Measurements from ENCODE around the gene MRPL50. TPM values are rescaled to one million over a fixed set of nuclear protein-coding genes. Genes with fewer than 3 reads are reported as not detected.

Gene MRPL50
- total RNA-seq, 1 experiment from 2014 or later = 14.0 TPM

- DNase-seq = no peak
- no peaks in the 10 kb centered on the region for H3K27me3 Mint-ChIP-seq (ENCODE audit: unreplicated experiment)
- no peak overlapping the region for H3K27ac Mint-ChIP-seq (ENCODE audit: unreplicated experiment)
- no TSS peak for BruUV-seq (replicated peaks)
- intact Hi-C loops (cut with micrococcal nuclease; ENCODE audit: unreplicated experiment) = no loop called here
- no peak overlapping the region for H3K4me3 Mint-ChIP-seq (ENCODE audit: low read depth, unreplicated experiment)
- peaks cover 12% of the 10 kb centered on the region for H3K4me1 Mint-ChIP-seq (ENCODE audit: low read depth, unreplicated experiment)
- CTCF ChIA-PET = no interaction called here
- H3K9me3 Mint-ChIP-seq (ENCODE audit: low read depth, unreplicated experiment) = peaks cover 11% of the 10 kb centered on the region
- no peak for TF ChIP-seq CTCF (IDR thresholded peaks at IDR 0.05; ENCODE audit: unreplicated experiment)
- peaks cover 7% of the 10 kb centered on the region for H3K36me3 Mint-ChIP-seq (ENCODE audit: insufficient read depth, unreplicated experiment)
These were observed 20.4 kb upstream of the MRPL50 start for GRCh38 chr9:101418518-101419430.

DNA sequence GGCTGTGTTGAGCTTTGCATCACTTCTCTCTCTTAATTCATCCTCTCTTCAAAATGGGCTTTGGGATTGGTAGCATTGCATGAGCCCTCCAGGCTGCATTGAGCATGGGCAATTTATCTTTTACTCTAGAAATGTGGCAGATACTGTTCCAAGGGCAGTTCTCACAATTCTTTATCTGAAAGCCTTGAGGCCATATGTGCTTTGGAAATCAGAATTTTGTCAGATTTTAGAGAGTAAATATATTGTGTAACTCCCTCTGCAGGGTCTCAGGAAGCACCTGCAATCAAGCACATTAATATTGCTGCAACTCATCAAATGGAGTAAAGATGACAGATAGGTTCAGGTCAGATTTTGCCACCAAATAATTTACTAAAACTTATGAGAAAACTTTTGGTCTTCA is 19.6 kb upstream of the MRPL50 start:
- Mint-ChIP-seq H3K9me3 (ENCODE audit: low read depth, unreplicated experiment) (peaks cover 12% of the 10 kb centered on the region), H3K36me3 (ENCODE audit: insufficient read depth, unreplicated experiment) (peaks cover 12% of the 10 kb centered on the region), H3K27me3 (ENCODE audit: unreplicated experiment) (no peaks in the 10 kb centered on the region), H3K4me1 (ENCODE audit: low read depth, unreplicated experiment) (peaks cover 12% of the 10 kb centered on the region), H3K27ac (ENCODE audit: unreplicated experiment) (no peak overlapping the region), H3K4me3 (ENCODE audit: low read depth, unreplicated experiment) (no peak overlapping the region)
- intact Hi-C loops (cut with micrococcal nuclease; ENCODE audit: unreplicated experiment) = no loop called here
- no peak for TF ChIP-seq CTCF (IDR thresholded peaks at IDR 0.05; ENCODE audit: unreplicated experiment)
- CTCF ChIA-PET = no interaction called here
- no peak for DNase-seq
- no TSS peak for BruUV-seq (replicated peaks)

DNA sequence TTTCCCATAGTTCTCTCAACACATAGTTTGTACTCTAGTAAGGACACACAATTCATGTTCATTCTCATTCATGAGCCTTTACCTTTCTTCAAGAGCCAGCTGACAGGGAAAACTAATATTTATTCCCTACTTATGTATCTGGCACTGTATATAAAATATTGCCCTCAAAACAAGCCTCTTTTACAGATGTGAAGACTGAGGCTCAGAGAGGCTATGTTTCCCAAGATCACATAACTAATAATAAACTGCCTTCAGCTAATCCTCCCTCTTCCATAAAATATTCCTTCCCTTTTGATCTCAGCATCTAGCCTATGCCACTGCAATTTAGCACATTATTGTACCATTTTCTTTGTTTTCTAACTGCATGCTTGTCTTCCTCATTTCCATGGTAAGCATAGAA is 19.0 kb upstream of the MRPL50 start:
- Mint-ChIP-seq H3K36me3 (ENCODE audit: insufficient read depth, unreplicated experiment) (peaks cover 17% of the 10 kb centered on the region), H3K4me1 (ENCODE audit: low read depth, unreplicated experiment) (peaks cover 12% of the 10 kb centered on the region), H3K27me3 (ENCODE audit: unreplicated experiment) (no peaks in the 10 kb centered on the region), H3K27ac (ENCODE audit: unreplicated experiment) (no peak overlapping the region), H3K9me3 (ENCODE audit: low read depth, unreplicated experiment) (peaks cover 14% of the 10 kb centered on the region), H3K4me3 (ENCODE audit: low read depth, unreplicated experiment) (no peak overlapping the region)
- CTCF ChIA-PET = no interaction called here
- no TSS peak for BruUV-seq (replicated peaks)
- intact Hi-C loops (cut with micrococcal nuclease; ENCODE audit: unreplicated experiment) = no loop called here
- DNase-seq = no peak
- no peak for TF ChIP-seq CTCF (IDR thresholded peaks at IDR 0.05; ENCODE audit: unreplicated experiment)

GRCh38 chr9:101415578-101415977 is 17.2 kb upstream of the MRPL50 start:
- CTCF ChIA-PET = no interaction called here
- Mint-ChIP-seq H3K4me1 (ENCODE audit: low read depth, unreplicated experiment) (peaks cover 12% of the 10 kb centered on the region), H3K36me3 (ENCODE audit: insufficient read depth, unreplicated experiment) (peaks cover 26% of the 10 kb centered on the region), H3K27ac (ENCODE audit: unreplicated experiment) (no peak overlapping the region), H3K4me3 (ENCODE audit: low read depth, unreplicated experiment) (no peak overlapping the region), H3K9me3 (ENCODE audit: low read depth, unreplicated experiment) (peaks cover 16% of the 10 kb centered on the region), H3K27me3 (ENCODE audit: unreplicated experiment) (no peaks in the 10 kb centered on the region)
- no peak for TF ChIP-seq CTCF (IDR thresholded peaks at IDR 0.05; ENCODE audit: unreplicated experiment)
- no peak for DNase-seq
- BruUV-seq (replicated peaks) = no TSS peak
- intact Hi-C loops (cut with micrococcal nuclease; ENCODE audit: unreplicated experiment) = no loop called here
